ENCODE results near the gene CLTCL1.

DNA sequence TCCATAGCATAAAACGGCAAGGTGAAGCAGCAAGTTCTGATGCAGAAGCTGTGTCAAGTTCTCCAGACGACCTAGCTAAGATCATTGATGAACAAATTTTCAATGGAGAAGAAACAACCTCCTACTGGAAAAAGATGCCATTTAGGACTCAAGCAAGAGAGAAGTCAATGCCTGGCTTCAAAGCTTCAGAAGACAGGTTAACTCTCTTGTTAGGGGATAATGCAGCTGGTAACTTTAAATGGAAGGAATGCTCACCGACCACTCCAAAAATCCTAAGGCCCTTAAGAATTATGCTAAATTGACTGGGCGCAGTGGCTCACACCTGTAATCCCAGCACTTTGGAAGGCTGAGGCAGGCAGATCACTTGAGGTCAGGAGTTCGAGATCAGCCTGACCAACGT is 31.3 kb downstream of the CLTCL1 start:
- TF ChIP-seq, protein P1, sequence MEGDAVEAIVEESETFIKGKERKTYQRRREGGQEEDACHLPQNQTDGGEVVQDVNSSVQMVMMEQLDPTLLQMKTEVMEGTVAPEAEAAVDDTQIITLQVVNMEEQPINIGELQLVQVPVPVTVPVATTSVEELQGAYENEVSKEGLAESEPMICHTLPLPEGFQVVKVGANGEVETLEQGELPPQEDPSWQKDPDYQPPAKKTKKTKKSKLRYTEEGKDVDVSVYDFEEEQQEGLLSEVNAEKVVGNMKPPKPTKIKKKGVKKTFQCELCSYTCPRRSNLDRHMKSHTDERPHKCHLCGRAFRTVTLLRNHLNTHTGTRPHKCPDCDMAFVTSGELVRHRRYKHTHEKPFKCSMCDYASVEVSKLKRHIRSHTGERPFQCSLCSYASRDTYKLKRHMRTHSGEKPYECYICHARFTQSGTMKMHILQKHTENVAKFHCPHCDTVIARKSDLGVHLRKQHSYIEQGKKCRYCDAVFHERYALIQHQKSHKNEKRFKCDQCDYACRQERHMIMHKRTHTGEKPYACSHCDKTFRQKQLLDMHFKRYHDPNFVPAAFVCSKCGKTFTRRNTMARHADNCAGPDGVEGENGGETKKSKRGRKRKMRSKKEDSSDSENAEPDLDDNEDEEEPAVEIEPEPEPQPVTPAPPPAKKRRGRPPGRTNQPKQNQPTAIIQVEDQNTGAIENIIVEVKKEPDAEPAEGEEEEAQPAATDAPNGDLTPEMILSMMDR (IDR thresholded peaks at IDR 0.05), result no peak
- TF ChIP-seq POLR2A (IDR thresholded peaks at IDR 0.05), result no peak
